WTC11 (cell line): ENCODE results near the gene MALL.
A peak's percentile ranks its signal among the peaks of the same experiment; 100 is the strongest.

Source experiments
- ATF1 ChIP-seq: sonication (generic); formaldehyde crosslinking; IDR thresholded peaks from 2 replicates; pipeline ENCODE4 v1.8.1; 2023; ENCODE audit warnings: mild to moderate bottlenecking, moderate library complexity, missing genetic modification reagents
- CTCF ChIP-seq: fragments of 200-600 bp; IDR thresholded peaks from 2 replicates; pipeline ENCODE4 v1.8.0; 2022; ENCODE audit warnings: antibody characterized with exemption
- E2F1 ChIP-seq: sonication (generic); formaldehyde crosslinking; IDR thresholded peaks from 2 replicates; pipeline ENCODE4 v1.8.0; 2022; ENCODE audit warnings: mild to moderate bottlenecking, missing genetic modification reagents
- E2F5 ChIP-seq: sonication (generic); formaldehyde crosslinking; IDR thresholded peaks from 2 replicates; pipeline ENCODE4 v1.8.1; 2022; ENCODE audit warnings: mild to moderate bottlenecking, moderate library complexity, missing genetic modification reagents
- ELF4 ChIP-seq: sonication (generic); formaldehyde crosslinking; IDR thresholded peaks from 2 replicates; pipeline ENCODE4 v1.8.1; 2022; ENCODE audit warnings: low read depth, mild to moderate bottlenecking, moderate library complexity, missing genetic modification reagents
- ETV6 ChIP-seq: sonication (generic); formaldehyde crosslinking; IDR thresholded peaks from 2 replicates; pipeline ENCODE4 v1.8.1; 2022; ENCODE audit warnings: mild to moderate bottlenecking, missing genetic modification reagents
- FOXK1 ChIP-seq: sonication (generic); formaldehyde crosslinking; IDR thresholded peaks from 2 replicates; pipeline ENCODE4 v1.8.0; 2022; ENCODE audit warnings: mild to moderate bottlenecking, moderate library complexity, missing genetic modification reagents
- IRF2 ChIP-seq: sonication (generic); formaldehyde crosslinking; IDR thresholded peaks from 2 replicates; pipeline ENCODE4 v1.8.0; 2022; ENCODE audit warnings: low read depth, missing genetic modification reagents, borderline replicate concordance
- JUN ChIP-seq: sonication (generic); formaldehyde crosslinking; IDR thresholded peaks from 2 replicates; pipeline ENCODE4 v1.8.0; 2023; ENCODE audit warnings: mild to moderate bottlenecking, missing genetic modification reagents
- MAX ChIP-seq: sonication (generic); formaldehyde crosslinking; IDR thresholded peaks from 2 replicates; pipeline ENCODE4 v1.8.0; 2022; ENCODE audit warnings: mild to moderate bottlenecking, missing genetic modification reagents
- USF1 ChIP-seq: sonication (generic); formaldehyde crosslinking; IDR thresholded peaks from 2 replicates; pipeline ENCODE4 v1.8.0; 2022; ENCODE audit warnings: mild to moderate bottlenecking, missing genetic modification reagents
- ZNF263 ChIP-seq: sonication (generic); formaldehyde crosslinking; IDR thresholded peaks from 2 replicates; pipeline ENCODE4 v1.8.1; 2022; ENCODE audit warnings: low read depth, mild to moderate bottlenecking, moderate library complexity, missing genetic modification reagents

GRCh38 chr2:110157153-110157793 is 41.7 kb upstream of the MALL start:
- peak; percentile 32; the same call in 1 of the 2 replicates for TF ChIP-seq CTCF
- TF ChIP-seq ZNF263 (CRISPR knock-in tag): no peak
- TF ChIP-seq JUN (CRISPR knock-in tag): no peak
- TF ChIP-seq IRF2 (CRISPR knock-in tag): no peak
- no peak for TF ChIP-seq ETV6 (CRISPR knock-in tag)
- no peak for TF ChIP-seq FOXK1 (CRISPR knock-in tag)
- no peak for TF ChIP-seq E2F1 (CRISPR knock-in tag)
- no peak for TF ChIP-seq MAX (CRISPR knock-in tag)
- no peak for TF ChIP-seq E2F5 (CRISPR knock-in tag)
- TF ChIP-seq USF1 (CRISPR knock-in tag): no peak
- TF ChIP-seq ELF4 (CRISPR knock-in tag): no peak
- no peak for TF ChIP-seq ATF1 (CRISPR knock-in tag)
